Measurements from ENCODE around the gene ABCA7. TPM values are rescaled to one million over a fixed set of nuclear protein-coding genes. Genes with fewer than 3 reads are reported as not detected.
A peak's percentile ranks its signal among the peaks of the same experiment; 100 is the strongest.

ABCA7 gene
- total RNA-seq, 1 experiment from 2014 or later = 40.3 TPM

GRCh38 chr19:1037621-1038064 lies 2.3 kb upstream of the ABCA7 start:
- ChIA-PET CTCF (no interaction called here), POLR2A (interaction anchor here (0.7 to 3.1 kb wide), 3 partner anchors 9 to 27 kb away, joined by 3 to 14 read pairs (median 5); partner anchors contain the start of gene CNN2)
- ATAC-seq (no peak), DNase-seq (ENCODE audit: low spot score) (no peak)
- no peaks in the 10 kb centered on the region for H3K27me3 Mint-ChIP-seq (ENCODE audit: low read depth)
- H3K4me1 Mint-ChIP-seq = peaks cover 12% of the 10 kb centered on the region
- no peak overlapping the region for H3K4me3 Mint-ChIP-seq
- TF ChIP-seq E2F5 (CRISPR knock-in tag; IDR thresholded peaks at IDR 0.05) = no peak
- no peak for TF ChIP-seq ZBTB21 (CRISPR knock-in tag; IDR thresholded peaks at IDR 0.05; ENCODE audit: borderline replicate concordance)
- no peak for TF ChIP-seq AFF4 (CRISPR knock-in tag; IDR thresholded peaks at IDR 0.05; ENCODE audit: borderline replicate concordance)
- TF ChIP-seq, protein P1, sequence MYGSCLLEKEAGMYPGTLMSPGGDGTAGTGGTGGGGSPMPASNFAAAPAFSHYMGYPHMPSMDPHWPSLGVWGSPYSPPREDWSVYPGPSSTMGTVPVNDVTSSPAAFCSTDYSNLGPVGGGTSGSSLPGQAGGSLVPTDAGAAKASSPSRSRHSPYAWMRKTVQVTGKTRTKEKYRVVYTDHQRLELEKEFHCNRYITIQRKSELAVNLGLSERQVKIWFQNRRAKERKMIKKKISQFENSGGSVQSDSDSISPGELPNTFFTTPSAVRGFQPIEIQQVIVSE (CRISPR knock-in tag; IDR thresholded peaks at IDR 0.05; ENCODE audit: borderline replicate concordance) = no peak
- no peak for TF ChIP-seq ATF2 (CRISPR knock-in tag; IDR thresholded peaks at IDR 0.05; ENCODE audit: borderline replicate concordance, low read depth)
- TF ChIP-seq GTF2I (CRISPR knock-in tag; conservative IDR thresholded peaks at IDR 0.05) = no peak
- TF ChIP-seq RELA (CRISPR knock-in tag; IDR thresholded peaks at IDR 0.05; ENCODE audit: borderline replicate concordance) = no peak
- no peak for TF ChIP-seq ESRRA (CRISPR knock-in tag; IDR thresholded peaks at IDR 0.05; ENCODE audit: borderline replicate concordance)
- no peak for TF ChIP-seq SOX15 (CRISPR knock-in tag; IDR thresholded peaks at IDR 0.05)
- no peak for TF ChIP-seq ZNF121 (CRISPR knock-in tag; IDR thresholded peaks at IDR 0.05)
- no peak for TF ChIP-seq NFYB (CRISPR knock-in tag; conservative IDR thresholded peaks at IDR 0.05; ENCODE audit: low read depth)
- H3K36me3 Mint-ChIP-seq = peaks cover 36% of the 10 kb centered on the region
- H3K27ac Mint-ChIP-seq = no peak overlapping the region
- H3K9me3 Mint-ChIP-seq = no peaks in the 10 kb centered on the region

DNA sequence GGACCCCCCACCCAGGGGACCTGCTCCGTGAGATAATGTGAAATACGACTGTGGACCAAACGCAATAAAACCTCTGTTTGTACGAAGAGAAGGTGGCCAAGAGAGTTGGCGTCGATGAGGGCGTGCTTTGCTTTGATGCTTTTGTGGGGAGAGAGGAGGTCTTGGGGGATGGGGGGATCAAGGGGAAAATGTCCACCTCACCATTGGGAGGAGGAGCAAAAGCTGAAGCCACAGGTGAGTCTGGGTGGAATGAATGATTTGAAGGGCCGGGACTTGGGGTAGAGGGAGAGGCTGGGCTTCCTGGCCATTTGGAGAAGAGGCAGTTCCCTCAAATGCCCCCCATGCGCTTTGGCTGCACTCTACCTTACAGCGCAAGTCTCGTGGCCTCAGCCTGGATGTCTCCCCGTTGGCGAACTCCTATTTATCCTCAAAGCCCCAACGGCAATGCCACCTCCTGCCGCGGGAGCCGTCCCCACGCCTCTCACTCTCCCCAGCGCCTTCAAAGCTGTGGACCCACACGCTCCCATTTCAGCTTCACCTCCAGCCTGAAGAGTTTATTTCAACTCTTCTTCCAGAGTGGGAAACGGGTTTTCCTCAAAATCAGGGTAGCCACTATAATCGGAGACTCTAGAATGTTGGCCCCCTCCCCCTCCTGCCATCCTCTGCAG lies 795 bp upstream of the ABCA7 start:
- peak overlapping the region; percentile 84 for H3K4me3 Mint-ChIP-seq
- TF ChIP-seq AFF4 (CRISPR knock-in tag; IDR thresholded peaks at IDR 0.05; ENCODE audit: borderline replicate concordance) = no peak
- ATAC-seq = no peak
- peaks cover 28% of the 10 kb centered on the region for H3K36me3 Mint-ChIP-seq
- H3K9me3 Mint-ChIP-seq = no peaks in the 10 kb centered on the region
- H3K4me1 Mint-ChIP-seq = peaks cover 12% of the 10 kb centered on the region
- no peaks in the 10 kb centered on the region for H3K27me3 Mint-ChIP-seq (ENCODE audit: low read depth)
- no peak for DNase-seq (ENCODE audit: low spot score)
- H3K27ac Mint-ChIP-seq = peak overlapping the region; percentile 90
- ChIA-PET CTCF (interaction anchor here (0.5 to 3.4 kb wide), 12 partner anchors 10 to 182 kb away, joined by 3 to 29 read pairs (median 5); partner anchors contain the start of genes ARHGAP45 and CNN2), POLR2A (interaction anchor here (0.5 to 3.2 kb wide), 9 partner anchors 7 to 179 kb away, joined by 3 to 70 read pairs (median 4); partner anchors contain the start of genes ARHGAP45, CNN2 and RNU6-2)
